OCI-M2 (cell line): Measurements from ENCODE around the gene SLC38A10.

Experiments used
- DNase-seq: peaks from one replicate; lab custom pipeline; 2025; ENCODE audit not compliant: unreplicated experiment; lab: John Stamatoyannopoulos, UW

SLC38A10 gene

GRCh38 chr17:81331527-81332043 lies 36.5 kb upstream of the SLC38A10 start:
- DNase-seq, result no peak

DNA sequence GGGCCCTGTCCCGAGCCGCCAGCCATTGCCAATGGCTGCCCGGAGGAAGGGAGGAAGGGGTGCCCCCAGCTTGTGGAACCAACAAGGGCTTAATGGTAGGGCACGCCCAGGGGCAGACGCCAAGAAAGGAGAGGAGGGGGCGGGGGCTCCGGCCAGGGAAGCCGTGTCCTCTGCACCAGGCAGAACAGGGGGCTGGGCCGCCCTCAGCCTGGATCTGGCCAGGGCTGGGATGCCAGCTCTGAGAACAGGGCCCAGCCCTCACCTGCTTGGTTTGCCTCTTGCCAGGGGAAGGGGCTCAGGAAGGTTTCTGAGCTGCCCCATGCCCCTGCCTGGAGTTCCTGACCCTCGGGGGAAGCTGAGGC lies 35.8 kb upstream of the SLC38A10 start:
- DNase-seq, result no peak

DNA sequence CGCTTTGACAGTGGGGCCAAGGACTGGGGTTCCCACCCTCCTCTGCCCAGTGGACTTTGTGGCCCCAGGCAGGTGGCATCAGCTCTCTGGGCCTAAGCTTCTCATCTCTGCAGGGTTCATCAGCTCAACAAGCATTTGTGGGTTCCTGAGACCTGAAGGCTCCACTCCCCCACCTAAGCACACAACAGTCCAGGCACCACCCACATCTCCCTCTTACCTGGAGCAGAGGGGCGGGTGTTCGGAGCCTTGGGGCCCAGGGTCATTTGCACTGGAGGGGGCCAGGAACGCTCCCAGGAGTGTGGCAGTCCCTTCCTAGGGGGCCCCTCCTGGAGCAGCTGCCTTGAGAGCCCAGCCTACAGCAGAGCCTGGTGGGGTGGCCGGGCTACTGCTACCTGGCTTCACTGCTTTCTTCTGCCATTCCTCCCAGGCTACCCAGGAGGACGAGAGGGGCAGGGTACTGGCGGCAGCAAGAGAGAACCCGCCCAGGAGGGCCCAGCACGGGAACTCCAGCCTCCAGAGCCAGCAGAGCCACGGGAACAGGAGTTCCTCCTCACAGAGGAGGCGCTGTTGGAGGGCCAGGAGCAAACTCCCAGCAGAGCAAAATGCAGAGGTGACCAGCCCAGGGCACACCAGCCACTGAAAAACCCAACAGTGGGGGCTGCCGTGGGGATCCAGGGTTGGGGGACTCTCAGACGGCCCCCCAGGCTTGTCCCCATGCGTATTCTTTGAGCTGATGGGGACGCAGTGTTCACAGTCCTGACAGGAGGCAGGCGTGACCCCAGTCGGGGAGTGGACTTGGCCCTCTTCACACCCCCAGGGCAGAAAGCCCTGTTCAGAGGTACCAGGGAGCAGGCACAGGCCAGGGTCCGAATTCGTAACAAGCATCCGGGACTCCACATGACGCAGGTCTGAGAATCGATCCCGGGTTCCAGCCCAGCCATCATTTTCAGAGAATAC lies 35.1 kb upstream of the SLC38A10 start:
- DNase-seq, result no peak

GRCh38 chr17:81328978-81329926 lies 34.1 kb upstream of the SLC38A10 start:
- no peak for DNase-seq

- DNase-seq, result no peak
Observed at GRCh38 chr17:81328489-81328888, 33.4 kb upstream of the SLC38A10 start.

DNA sequence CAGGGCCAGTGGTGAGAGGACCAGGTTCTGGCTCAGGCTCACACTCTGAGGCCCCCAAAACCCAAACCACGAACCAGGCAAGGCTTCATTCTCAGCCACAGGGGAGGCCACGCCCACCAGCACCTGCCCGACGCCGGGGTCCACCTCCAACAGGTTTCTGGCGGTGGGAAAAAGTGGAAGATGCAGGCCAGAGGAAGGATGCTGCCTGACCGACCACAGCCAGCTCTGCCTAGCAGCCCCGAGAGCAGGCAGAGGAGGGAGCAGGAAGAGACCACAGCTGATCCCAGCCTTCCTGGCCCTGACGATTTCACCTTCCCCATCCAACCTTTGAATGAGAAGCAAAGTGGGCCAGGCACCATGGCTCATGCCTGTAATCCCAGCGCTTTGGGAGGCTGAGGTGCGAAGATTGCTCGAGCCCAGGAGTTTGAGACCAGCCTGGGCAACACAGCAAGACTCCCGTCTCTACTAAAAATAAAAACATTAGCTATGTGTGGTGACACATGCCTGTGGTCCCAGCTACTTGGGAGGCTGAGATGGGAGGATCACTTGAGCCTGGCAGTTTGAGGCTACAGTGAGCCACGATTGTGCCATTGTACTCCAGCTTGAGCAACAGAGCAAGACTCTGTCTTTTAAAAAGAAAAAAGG lies 30.7 kb upstream of the SLC38A10 start:
- DNase-seq, result no peak

DNA sequence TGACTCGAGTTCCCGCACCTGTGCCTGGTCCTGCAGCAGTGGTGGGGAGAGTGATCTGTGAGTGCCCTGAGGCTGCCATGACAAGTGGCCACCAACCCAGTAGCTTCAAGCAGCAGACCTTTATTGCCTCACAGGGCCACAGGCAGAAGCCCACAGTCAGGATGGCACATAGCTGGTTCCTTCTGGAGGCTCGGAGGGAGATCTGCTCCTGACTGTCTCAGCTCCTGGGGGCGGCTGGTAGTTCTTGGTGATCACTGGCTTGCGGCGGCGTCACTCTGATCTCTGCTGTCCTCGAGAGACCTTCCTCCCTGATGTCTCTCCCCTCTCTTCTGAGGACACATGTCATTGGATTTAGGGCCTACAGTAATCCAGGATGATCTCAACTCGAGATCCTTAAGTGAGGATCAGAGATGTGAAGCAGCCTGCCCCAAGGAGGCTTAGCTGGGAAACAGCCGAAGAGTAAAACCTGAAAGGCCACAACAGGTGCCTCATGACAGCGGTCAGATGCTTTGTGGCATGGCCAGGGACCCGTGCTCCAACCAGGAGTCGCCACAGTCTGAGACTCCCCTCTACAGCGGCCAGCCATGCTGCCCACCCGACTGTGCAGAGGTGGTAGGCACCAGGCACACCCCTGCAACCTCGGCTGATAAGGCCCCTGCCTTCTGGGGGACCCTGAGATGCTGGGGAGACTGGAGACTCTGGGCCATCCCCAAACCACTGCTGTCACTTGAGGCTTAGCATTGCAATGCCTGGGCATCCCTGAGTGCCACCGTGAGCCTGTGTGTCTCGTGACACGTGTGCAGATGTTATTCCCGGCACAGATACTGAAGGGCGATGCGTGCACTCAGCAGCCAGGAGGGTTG lies 30.0 kb upstream of the SLC38A10 start:
- no peak for DNase-seq

GRCh38 chr17:81324177-81324850 lies 29.2 kb upstream of the SLC38A10 start:
- DNase-seq, result no peak

- DNase-seq, result no peak
Observed at GRCh38 chr17:81323411-81323868, 28.3 kb upstream of the SLC38A10 start.

- no peak for DNase-seq
Observed at GRCh38 chr17:81323083-81323369, 27.9 kb upstream of the SLC38A10 start.

DNA sequence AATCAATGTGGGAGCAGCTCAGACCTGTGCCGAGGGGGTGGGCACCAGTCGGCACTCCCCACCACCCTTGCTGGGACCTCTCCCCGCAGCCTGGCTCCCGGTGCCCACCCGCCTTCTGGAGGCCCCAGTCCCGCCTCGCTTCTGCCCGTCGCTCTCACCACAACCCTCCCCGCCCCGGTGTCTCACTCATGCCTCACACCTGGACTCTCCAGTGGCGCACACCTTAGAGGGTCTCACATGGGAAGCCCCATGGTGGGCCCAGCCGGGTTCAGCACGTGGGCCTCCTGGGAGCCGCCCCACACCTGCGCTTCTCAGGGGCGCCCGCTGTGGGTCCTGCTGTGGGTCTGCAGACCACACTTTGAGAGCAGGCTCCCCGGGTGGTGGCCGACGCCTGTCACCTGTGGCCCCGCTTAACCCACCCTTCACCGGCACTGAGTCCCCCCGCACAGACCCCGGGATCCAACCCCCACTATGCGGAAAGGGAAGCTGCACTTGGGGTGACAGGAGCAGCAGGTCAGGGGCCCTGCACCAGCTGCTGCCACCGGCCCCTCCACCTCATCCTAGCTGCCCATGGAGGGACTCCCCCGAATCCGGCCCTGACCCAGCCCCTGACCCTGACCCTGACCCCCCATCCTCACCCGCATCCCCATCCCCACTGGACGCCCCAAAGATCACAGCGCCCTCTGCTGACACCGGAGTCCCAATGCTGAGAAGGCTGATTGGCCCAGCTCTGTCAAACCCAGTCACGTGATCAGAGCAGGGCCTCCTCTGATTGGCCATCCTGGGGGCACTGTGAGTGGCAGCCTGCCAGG lies 27.4 kb upstream of the SLC38A10 start:
- DNase-seq, result no peak

GRCh38 chr17:81317961-81318605 lies 23.0 kb upstream of the SLC38A10 start:
- no peak for DNase-seq

GRCh38 chr17:81317530-81317821 lies 22.4 kb upstream of the SLC38A10 start:
- no peak for DNase-seq

GRCh38 chr17:81315885-81316391 lies 20.8 kb upstream of the SLC38A10 start:
- no peak for DNase-seq

DNA sequence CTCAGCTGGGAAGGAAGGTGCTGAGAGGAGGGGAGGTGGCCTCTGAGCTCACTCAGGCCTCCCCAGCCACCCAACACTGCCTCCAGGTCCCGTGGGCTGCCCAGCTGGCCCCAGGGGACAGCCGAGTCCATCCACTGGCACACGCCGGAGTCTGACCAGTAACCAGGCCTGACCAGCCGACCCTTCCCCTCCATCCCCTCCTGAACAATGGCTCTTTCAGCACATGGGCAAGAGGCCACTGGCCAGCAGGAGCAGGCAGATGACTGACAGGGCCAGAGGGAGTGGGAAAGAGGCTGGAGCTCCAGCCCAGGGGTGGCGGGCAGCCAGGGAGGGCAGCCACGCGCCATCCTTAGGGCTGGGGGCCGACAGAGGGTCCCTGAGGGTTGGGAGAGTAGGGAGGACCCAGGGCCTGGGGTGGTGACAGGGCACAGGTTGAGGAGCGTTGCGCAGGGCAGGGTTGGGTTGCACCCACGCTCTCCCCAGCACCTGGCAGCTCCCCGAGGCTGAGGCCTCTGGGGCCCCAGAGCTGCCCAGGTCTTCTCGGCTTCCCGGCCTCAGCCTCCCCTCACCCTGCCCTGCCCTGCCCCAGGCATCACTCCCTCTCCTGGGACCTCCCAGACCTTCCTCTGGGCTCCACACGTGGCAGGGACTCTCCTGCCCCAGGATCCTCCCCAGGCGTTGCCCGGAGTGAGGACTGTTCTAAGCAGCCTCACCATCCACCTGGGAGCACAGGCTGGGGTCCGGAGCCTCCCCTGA lies 20.2 kb upstream of the SLC38A10 start:
- DNase-seq, result no peak

DNA sequence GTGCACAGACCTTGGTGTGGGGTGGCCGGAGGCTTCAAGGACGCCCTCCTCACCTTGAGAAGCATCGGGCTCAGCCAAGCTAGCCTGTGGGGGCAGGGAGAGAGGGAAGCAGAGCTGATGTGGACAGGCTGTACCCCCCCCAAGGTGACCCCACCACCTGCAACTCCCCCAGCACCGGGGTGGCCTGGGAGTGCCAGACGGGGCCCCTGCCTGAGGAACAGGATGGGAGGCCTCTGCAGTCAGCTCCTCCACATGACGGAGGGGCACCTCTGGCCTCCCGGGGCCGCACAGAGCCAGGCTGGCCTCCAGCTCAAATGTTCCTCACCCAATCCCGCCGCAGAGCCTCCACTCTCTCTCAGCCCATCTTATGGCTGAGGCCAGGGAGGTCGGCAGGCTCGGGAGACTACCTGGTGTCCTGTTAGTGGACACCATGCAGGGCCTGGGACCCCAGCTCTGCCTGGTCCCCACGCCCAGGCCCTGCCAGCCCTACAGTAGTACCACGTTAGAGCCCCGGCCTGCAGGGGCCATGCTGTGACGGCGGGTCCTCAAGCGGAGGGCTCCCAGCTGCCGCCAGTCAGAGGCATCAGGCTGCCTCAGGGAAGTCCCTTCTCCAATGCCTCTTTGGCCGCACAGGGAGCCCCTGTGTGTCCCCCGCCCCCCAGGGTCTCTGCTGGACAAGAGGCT lies 19.4 kb upstream of the SLC38A10 start:
- DNase-seq, result no peak

- no peak for DNase-seq
Observed at GRCh38 chr17:81313776-81314397, 18.8 kb upstream of the SLC38A10 start.
